ENCODE results near the gene WDR20.
"Not testable (repeated sequence)": the region's sequence is repeated elsewhere in the genome, so short reads cannot be mapped to it uniquely, and the experiment has no call there.

WDR20 gene

GRCh38 chr14:102131741-102132140 lies 8.0 kb upstream of the WDR20 start:
- DNase-seq: no peak

- DNase-seq: not testable (repeated sequence)
Measured at GRCh38 chr14:102134021-102134420, 5.7 kb upstream of the WDR20 start.

- not testable (repeated sequence) for DNase-seq
Measured at GRCh38 chr14:102134719-102135118, 5.0 kb upstream of the WDR20 start.

GRCh38 chr14:102135456-102135855 lies 4.2 kb upstream of the WDR20 start:
- DNase-seq: not testable (repeated sequence)

- no peak for DNase-seq
Measured at GRCh38 chr14:102138535-102138934, 1.2 kb upstream of the WDR20 start.

- no peak for DNase-seq
Measured at GRCh38 chr14:102138961-102139285, 774 bp upstream of the WDR20 start.

GRCh38 chr14:102140027-102140749 lies 491 bp downstream of the WDR20 start:
- DNase-seq: no peak

- DNase-seq: no peak
Measured at GRCh38 chr14:102140750-102141145, 1.1 kb downstream of the WDR20 start.

GRCh38 chr14:102141797-102142196 lies 2.1 kb downstream of the WDR20 start:
- DNase-seq: no peak

GRCh38 chr14:102144914-102145313 lies 5.2 kb downstream of the WDR20 start:
- DNase-seq: no peak

GRCh38 chr14:102145395-102145794 lies 5.7 kb downstream of the WDR20 start:
- no peak for DNase-seq

GRCh38 chr14:102146423-102146822 lies 6.7 kb downstream of the WDR20 start:
- DNase-seq: no peak

GRCh38 chr14:102150083-102150482 lies 10.4 kb downstream of the WDR20 start:
- DNase-seq: no peak

- no peak for DNase-seq
Measured at GRCh38 chr14:102150744-102151143, 11.0 kb downstream of the WDR20 start.

- DNase-seq: not testable (repeated sequence)
Measured at GRCh38 chr14:102151411-102151810, 11.7 kb downstream of the WDR20 start.

GRCh38 chr14:102154121-102154520 lies 14.4 kb downstream of the WDR20 start:
- DNase-seq: no peak

GRCh38 chr14:102154821-102155549 lies 15.3 kb downstream of the WDR20 start:
- no peak for DNase-seq

GRCh38 chr14:102157346-102157745 lies 17.6 kb downstream of the WDR20 start:
- DNase-seq: no peak

- DNase-seq: no peak
Measured at GRCh38 chr14:102158797-102159196, 19.1 kb downstream of the WDR20 start.

GRCh38 chr14:102159841-102160240 lies 20.1 kb downstream of the WDR20 start:
- no peak for DNase-seq

GRCh38 chr14:102162487-102162886 lies 22.8 kb downstream of the WDR20 start:
- no peak for DNase-seq

- DNase-seq: no peak
Measured at GRCh38 chr14:102164241-102164641, 24.5 kb downstream of the WDR20 start.

- no peak for DNase-seq
Measured at GRCh38 chr14:102164965-102165364, 25.3 kb downstream of the WDR20 start.

GRCh38 chr14:102170061-102170460 lies 30.4 kb downstream of the WDR20 start:
- DNase-seq: no peak

Measured in fibroblast of skin of scalp (primary cell).